T follicular helper cell (primary cell): ENCODE measurements around the gene CD3D.
A peak's percentile ranks its signal among the peaks of the same experiment; 100 is the strongest.
"Not testable (repeated sequence)": the region's sequence is repeated elsewhere in the genome, so short reads cannot be mapped to it uniquely, and the experiment has no call there.

Source experiments
- DNase-seq: peaks from one replicate; pipeline ENCODE4 v3.0.0-alpha.2; 2020; ENCODE audit warnings: low read depth

Gene CD3D

DNA sequence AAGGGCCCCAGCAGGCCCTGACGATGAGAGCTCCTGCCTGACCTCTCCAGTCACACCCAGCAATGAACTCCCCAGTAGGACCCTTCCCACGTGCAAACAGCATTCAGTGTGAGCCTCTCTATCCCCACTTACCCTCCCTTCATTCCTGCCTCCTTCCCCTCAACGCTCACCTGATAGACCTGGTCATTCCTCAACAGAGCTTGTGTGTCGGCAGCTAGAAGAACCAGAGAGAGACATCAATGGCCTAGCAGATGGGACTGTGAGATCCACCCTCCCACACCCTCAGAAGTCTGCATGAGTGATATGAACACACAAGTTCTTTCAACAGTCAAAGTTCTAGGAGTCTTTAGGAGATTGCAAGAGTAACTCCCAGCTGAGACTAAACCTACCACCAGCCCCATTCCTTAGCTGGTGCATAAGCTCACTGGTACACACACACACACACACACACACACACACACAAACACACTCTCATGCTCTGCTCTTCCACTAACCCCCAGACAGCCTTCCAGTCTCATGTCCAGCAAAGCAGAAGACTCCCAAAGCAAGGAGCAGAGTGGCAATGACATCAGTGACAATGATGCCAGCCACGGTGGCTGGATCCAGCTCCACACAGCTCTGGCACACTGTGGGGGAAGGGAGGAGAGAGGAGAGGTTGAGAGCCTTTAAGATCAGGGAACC is 3.1 kb downstream of the CD3D start:
- no peak for DNase-seq

DNA sequence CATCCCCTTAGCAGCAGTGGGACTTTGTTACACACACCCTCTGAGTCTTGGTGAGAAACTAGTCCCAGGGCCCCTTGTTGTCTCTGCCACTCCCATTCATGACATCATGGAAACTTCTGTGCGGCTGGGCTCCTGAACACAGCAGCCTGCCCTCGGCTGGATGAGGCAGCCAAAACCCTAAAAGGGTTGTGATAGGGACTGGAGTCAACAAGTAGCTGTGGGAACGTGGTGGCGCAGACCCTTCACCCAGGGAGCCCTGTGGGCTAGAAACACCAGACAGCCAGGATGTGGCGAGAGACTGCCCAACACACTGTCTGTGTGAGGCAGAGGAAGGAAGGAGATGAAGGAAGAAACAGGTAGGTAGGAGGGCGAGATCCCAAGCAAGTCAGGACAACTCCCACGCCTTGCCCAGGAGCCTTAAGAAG is 3.9 kb downstream of the CD3D start:
- peak; percentile 90 for DNase-seq

- DNase-seq: no peak
Observed at GRCh38 chr11:118334745-118335144, 7.8 kb downstream of the CD3D start.

DNA sequence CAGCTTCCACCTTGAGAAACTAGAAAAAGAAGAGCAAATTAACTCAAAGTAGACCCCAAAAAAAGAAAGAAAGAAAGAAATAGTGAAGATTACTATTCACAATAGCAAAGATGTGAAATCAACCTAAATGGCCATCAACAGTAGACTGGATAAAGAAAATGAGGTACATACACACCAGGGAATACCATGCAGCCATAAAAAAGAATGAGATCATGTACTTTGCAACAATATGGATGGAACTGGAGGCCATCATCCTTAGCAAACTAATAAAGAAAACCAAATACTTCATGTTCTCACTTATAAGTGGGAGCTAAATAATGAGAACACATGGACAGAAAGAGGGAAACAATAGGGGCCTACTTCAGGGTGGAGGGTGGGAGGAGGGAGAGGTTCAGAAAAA is 13.8 kb downstream of the CD3D start:
- DNase-seq: no peak

- DNase-seq: no peak
Observed at GRCh38 chr11:118325283-118325682, 17.2 kb downstream of the CD3D start.

DNA sequence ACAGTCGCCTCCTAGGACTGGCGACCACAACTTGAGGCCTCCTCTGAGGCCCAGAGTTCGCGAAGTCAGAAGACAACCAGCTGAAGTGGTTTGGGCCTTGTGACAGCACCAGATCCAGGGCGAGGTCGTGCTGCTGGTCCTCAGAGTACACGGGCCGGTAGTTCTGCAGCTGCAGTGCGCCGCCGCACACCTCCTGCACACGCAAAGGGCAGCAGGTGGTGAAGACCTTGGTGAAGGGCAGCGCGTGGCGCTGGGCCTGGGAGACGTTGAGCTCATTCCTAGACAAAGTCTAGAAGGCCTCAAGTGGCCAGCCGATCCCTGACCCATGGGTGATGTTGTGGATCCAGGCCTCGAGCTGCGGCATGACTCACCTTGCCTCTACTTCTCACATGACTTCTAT is 19.8 kb downstream of the CD3D start:
- no peak for DNase-seq

GRCh38 chr11:118321386-118322082 is 21.0 kb downstream of the CD3D start:
- no peak for DNase-seq

DNA sequence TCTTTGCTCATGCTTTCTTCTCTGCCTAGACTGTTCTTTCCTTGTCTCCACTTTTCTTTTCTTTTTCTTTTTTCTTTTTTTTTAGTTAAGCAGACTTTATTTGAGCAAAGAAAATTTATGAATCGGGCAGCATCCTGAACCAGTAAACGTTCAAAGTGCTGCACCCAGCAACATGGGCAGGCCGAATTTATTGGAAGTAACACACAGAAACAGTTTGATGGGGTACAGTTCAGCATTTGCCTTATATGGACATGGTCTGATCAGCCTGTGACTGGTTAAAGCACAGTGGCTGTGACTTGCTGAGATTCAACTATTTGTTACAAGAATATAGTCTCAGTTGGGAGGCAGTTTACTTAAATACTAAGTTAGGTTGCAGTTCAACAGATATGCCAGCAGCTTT is 22.0 kb downstream of the CD3D start:
- DNase-seq: no peak

DNA sequence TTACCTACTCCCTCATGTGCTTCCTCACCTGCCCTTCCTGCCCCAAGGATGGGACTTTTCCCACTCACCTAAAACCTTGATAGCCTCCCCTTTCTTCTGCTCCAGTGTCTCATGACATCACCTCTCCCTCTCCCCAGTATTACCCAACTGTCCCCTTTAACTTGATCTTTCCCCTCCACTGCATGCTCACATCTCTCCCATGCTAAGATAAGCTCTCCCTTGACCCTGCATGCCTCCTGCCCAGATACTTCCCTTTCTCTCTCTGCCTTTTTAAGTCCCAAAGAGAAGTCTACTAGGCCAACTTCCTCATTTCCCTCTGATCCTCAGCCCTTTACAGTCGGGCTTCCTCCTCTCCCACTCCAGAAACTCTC is 23.2 kb downstream of the CD3D start:
- DNase-seq: no peak

DNA sequence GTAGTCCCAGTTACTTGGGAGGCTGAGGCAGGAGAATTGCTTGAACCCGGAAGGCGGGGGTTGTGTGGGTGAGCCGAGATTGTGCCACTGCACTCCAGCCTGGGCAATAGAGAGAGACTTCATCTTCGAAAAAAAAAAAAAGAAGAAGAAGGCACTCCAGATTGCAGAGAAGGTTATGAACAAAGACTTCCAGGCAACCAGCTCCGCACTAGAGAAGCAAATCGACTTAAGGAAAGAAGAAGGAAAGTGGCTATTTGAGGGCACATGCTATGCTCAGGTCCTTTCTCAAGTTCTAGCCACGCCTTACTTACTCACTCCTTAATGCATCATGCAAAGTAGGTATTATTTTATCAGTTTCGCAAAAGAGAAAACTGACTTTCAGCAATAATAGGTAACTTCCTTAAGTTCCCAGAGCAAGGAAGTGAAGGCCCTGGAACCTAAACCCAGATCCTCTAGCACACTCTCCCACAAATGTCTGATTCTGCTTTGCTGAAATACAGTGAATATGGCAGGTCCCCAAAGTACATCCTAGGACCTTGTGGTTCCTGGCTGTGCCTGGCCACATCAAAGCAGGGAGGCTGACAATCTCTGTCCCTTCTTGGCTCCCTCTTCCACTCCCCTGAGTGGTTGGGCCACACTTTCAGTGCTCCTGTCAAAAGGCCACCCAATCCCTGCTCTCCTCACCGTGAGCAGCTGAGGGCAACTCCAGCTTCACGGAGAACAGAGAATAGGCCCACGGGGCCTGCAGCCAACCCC is 23.7 kb downstream of the CD3D start:
- no peak for DNase-seq

DNA sequence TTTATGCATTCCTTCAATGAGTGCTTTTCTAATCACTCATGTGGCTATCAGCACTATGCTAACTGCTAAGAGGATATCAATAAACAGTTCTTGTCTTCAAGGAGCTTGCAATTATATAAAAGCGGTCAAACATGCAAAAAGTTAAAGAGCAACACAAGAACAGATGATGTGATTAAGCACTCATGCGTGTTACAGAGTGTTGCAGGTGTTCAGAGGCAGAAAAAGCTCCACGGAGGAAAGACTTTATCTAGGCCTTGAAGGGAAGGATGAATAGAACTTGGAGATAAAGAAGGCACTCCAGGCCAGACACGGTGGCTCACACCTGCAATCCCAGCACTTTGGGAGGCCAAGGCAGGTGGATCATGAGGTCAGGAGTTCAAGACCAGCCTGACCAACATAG is 24.4 kb downstream of the CD3D start:
- DNase-seq: no peak

DNA sequence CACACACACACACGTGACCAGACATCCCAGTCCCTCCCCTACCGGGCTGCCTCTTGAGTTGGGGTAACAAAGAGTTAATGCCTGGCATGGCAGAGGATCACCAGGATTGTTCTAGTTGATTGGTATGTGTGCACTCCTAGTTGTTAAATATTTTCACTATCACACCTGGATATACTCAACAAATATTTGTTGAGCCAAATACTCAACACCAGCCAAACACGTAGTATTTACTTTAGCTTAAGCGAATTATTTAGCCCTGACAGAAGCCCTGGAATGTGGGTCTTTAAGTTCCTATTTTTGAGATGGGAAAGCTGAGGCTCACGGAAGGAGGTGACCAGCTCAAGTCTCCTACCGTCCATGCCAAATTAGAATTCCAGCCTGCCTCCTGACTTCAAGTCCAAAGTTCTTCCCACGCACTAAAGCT is 27.5 kb downstream of the CD3D start:
- no peak for DNase-seq

- DNase-seq: no peak
Observed at GRCh38 chr11:118313242-118313641, 29.3 kb downstream of the CD3D start.

GRCh38 chr11:118312328-118312727 is 30.2 kb downstream of the CD3D start:
- DNase-seq: no peak

DNA sequence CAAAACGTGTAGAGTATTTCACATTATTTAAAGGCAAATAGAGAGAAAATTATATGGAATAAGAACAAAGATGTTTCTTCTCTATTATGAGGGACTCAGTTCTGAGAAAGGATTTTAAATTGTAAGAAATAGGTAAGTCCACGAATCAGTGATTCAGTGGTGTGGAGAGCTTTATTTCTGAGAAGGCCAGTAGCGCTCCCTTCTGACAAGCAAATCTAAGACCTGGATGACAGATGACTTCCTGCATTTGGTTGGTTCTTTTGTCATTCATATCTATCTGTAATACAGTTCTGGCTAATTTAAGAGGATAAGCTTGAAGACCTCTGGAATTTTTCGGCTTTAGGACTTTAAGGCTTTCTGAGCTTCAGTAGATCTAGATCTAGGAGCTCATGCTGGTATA is 31.0 kb downstream of the CD3D start:
- no peak for DNase-seq

DNA sequence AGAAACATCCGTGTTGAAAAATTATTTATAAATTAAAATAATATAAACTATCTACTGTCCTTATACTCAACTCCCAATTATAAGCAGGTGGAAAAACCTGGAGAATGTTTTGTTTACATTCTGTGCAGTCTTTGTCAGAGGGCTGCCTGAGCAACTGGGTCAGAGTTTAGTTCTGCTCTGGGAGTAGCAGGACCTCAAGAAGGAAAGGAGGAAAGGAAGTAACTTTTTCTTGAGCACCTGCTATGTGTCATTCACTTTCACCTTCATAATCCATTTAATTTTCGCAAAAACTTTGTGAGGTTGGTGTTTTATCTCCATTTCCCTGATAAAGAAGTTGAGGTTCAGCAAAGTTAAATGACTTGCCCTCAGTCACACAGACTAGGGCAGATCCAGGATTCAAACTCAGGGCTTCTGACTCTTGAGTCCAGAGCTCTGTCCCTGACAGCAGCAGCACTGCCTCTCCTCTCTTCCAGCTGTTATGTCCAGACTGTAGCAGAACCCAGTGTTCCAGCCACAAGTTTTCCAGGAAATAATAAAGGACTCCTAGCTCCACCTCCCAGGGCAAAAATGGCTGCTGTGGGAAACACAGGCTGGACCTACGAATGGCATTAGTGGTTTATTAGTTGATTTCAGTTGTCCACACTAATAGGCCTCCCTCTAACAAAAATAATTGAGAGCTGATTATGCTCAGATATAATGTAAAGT is 31.6 kb downstream of the CD3D start:
- no peak for DNase-seq

DNA sequence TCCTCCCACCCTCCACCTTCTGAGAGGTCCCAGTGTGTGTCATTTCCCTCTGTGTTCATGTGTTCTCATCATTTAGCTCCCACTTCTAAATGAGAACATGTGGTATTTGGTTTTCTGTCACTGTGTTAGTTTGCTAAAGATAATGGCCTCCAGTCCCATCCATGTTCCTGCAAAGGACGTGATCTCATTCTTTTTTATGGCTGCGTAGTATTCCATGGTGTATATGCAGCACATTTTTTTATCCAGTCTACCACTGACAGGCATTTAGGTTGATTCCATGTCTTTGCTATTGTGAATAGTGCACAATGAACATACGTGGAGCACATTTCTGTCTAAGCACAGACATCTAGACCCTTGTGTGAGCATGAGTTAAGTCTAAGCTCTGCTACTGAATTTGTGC is 32.2 kb downstream of the CD3D start:
- DNase-seq: no peak

DNA sequence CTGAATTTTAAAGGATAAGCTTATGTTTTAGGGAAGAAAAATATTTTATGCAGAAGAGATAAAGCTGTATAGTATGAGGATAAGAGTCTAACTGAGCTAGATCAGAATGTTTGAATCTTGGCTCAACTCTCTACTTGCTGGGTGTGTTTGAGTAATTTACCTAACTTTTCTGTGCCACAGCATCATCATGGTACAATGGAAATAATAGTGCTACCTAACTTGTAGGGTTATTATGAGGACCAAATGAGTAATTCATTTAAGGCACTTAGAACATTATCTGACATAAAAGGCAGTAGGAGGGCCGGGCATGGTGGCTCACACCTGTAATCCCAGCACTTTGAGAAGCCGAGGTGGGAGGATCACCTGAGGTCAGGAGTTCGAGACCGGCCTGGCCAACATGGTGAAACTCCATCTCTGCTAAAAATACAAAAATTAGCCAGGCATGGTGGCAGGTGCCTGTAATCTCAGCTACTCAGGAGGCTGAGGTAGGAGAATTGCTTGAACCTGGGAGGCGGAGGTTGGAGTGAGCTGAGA is 33.4 kb downstream of the CD3D start:
- not testable (repeated sequence) for DNase-seq

- no peak for DNase-seq
Observed at GRCh38 chr11:118306556-118306955, 35.9 kb downstream of the CD3D start.

DNA sequence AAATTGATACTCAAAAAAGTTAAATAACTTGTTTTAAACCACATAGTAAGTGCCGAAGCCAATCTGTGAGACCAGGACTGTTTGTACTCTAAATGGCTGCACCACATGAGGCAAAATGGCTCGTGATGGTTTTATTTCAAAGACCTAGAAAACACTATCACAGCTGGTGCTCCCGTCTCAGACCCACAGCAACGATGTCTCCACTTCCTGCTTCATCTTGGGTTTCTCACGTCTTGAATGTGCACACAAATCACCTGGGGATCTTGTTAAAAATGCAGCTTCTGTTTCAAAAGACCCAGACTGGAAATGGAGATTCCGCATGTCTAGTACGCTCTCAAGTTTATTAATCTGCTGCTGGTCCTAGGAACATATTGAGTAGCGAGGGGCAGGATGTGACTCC is 36.8 kb downstream of the CD3D start:
- DNase-seq: peak; percentile 33

- peak; percentile 46 for DNase-seq
Observed at GRCh38 chr11:118304568-118305248, 37.8 kb downstream of the CD3D start, which contains the start of gene CD3E. Gene CD3E (plus strand): TSS chr11:118304730. CDS start chr11:118304953, 223 bp downstream.

DNA sequence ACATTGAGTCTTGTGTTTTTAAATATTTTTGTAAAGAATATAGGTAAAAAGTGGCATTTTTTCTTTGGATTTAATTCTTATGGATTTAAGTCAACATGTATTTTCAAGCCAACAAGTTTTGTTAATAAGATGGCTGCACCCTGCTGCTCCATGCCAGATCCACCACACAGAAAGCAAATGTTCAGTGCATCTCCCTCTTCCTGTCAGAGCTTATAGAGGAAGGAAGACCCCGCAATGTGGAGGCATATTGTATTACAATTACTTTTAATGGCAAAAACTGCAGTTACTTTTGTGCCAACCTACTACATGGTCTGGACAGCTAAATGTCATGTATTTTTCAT is 38.3 kb downstream of the CD3D start:
- DNase-seq: no peak
